Suppressor macrophage treated with lipopolysaccharide for 4 hours (primary cell): ENCODE results near the gene NDUFA8.

Source experiments
- DNase-seq: peaks from one replicate; pipeline ENCODE4 v3.0.0-alpha.2; 2020

Gene NDUFA8

GRCh38 chr9:122133984-122134535, 25.5 kb downstream of the NDUFA8 start:
- no peak for DNase-seq

GRCh38 chr9:122133263-122133983, 26.2 kb downstream of the NDUFA8 start:
- DNase-seq, result no peak

DNA sequence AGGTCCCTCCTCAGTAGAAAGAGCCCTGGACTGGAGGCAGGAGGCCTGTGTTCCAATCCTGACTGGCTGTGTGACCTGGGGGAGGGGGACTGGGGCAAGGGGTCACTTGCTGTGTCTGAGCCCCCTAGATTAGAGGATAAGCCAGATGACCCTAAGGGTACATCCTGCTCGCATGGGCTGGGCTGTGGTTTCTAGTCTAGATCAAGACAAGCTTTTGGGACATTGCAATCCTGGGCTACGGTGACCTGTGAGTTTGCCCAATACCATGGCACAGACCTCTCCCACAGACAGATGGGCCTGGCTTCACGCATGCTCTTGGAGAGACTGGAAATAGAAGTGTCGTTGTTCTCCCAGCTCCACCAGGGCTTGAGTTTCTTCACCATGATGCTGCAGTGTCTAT, 27.0 kb downstream of the NDUFA8 start:
- no peak for DNase-seq

GRCh38 chr9:122131401-122132001, 28.1 kb downstream of the NDUFA8 start:
- DNase-seq, result no peak

DNA sequence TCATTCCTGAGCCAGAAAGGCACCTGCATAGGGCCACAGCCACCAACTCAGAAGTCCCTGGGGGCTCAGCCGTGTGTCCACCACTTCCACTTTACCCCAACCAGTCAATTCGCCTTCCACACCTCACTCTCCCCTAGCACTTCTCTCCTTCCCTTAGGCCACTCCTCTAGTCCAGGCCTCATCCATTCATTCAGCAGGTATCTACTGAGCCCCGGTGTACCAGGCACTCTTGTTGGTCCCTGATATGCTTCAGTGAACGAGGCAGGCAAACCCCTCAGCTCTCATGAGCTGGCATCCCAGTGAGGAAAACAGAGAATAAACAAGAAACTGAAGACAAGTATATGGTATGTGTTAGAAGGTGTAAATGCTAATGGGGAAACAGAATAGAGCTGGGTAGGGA, 28.7 kb downstream of the NDUFA8 start:
- no peak for DNase-seq

DNA sequence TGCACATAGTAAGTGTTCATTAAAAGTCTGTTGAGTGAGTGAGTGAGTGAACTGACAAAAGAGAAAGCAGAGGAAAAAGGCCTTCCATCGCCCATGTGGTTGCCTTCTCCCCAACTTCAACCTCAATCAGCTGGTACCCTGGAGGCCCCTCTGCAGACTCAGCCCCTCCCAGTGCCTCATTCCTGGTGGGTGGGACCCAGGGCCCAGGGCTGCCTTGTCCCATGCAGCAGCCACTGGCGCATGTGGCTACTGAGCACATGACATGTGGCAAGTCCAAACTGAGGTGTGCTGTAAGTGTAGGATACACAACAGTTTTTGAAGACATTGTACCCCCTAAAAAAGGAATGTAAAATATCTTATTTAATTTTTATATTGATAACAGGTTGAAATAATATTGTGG, 29.6 kb downstream of the NDUFA8 start:
- no peak for DNase-seq

GRCh38 chr9:122128969-122129343, 30.6 kb downstream of the NDUFA8 start:
- DNase-seq, result no peak

GRCh38 chr9:122128007-122128968, 31.3 kb downstream of the NDUFA8 start:
- no peak for DNase-seq

DNA sequence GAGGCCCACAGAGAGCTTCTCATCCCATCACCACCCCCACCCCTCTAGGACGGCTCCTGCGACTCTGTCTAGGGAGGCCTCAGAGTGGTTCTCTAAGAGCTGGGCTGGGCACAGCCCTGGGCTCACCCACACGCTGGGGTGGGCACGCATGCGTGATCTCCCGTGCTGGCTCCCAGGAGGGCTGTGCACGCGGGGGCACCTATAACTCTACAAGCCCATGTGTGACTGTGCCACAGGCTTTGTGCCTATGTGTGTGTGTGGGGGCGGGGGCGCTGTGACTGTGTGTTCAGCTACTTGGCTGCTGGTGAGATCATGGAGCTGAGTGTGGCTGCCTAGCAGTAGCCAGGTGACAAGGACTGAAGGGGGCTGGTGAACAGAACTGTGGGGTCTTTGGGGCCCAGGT, 32.2 kb downstream of the NDUFA8 start:
- DNase-seq, result no peak

DNA sequence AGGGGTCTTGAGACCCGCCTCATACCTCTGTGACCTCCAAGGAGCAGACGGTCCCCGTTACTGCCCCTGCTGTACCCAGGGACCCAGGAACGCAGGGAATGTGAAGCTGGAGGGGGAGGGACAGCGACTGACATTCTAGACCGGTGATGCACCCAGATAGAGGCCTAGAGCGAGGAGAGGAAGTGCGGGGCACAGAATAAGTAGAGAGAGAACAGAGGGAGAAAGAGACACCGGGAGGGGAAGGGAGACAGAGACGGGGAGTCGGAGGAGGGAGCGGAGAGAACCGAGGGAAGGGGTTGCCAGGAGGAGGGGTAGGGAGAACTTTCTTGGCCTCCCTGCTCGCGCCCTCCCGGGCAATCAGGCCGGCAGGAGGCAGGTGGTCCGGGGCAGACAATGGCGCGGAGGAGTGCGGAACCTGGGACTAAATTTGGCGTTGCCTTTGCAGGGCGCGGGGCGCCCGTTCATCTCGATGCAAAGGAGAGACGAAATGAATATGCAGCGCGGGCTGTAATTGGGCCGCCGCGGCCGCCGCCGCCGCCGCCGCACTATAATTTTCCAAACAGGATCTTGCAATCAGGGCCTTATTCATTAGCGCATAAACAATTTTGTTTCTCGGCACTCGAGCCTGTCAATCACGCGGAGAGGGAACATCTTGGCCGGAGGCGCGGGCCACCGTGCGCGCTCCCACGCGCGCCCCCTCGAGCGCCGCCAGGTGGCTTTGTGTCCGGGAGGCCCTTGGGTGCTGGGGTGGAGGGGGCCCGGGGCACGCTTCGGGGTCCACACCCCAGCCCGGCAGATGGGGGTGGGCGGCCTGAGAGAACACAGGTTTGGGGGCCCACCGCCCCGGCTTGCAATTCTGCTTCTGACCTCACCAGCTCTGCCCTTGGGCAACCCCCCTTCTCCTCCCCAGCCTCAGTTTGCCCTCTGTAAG, 33.0 kb downstream of the NDUFA8 start:
- DNase-seq, result no peak

DNA sequence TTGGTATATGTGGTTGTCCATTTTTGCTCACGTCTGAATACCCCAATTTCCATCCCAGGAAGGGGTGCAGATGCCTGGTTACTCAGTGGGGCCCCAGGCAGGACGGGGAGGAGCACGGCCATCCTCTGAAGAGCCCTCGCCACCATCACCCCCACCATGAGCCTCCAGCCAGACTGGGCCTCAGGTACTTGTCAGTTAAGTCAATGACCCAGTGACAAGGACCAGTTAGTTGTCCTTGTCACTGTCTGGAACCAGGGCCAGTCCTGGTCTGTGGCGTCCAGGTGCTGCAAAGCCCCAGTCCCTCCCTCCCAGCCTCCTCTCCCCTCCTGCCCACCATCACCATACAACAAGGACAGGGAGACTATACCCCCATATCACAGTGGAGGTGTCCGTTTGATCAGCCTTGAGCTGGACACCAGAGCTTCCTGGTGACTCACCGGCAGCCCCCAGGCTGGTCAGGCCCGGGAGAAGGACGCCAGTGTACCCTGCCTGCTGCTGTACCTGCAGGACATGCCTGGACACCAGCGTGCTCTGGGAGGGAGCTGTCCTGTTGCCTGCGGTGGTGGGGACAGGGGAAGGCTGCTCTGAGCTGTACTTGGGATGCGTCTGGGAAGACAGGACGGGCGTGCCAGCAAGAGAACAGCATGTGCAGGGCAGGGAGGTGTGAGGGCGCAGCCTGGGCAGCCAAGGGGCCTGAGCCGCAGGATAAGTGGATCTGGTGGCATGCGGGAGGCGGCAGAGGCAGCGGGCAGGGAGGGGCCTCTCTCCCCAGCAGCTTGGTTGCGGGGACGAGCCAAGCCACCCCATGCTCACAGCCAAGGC, 33.9 kb downstream of the NDUFA8 start:
- no peak for DNase-seq

- peak; percentile 82 for DNase-seq
These were observed 34.4 kb downstream of the NDUFA8 start for GRCh38 chr9:122125158-122125508.

GRCh38 chr9:122124528-122124927, 35.1 kb downstream of the NDUFA8 start:
- DNase-seq, result no peak

- DNase-seq, result no peak
These were observed 35.5 kb downstream of the NDUFA8 start for GRCh38 chr9:122124048-122124447.

DNA sequence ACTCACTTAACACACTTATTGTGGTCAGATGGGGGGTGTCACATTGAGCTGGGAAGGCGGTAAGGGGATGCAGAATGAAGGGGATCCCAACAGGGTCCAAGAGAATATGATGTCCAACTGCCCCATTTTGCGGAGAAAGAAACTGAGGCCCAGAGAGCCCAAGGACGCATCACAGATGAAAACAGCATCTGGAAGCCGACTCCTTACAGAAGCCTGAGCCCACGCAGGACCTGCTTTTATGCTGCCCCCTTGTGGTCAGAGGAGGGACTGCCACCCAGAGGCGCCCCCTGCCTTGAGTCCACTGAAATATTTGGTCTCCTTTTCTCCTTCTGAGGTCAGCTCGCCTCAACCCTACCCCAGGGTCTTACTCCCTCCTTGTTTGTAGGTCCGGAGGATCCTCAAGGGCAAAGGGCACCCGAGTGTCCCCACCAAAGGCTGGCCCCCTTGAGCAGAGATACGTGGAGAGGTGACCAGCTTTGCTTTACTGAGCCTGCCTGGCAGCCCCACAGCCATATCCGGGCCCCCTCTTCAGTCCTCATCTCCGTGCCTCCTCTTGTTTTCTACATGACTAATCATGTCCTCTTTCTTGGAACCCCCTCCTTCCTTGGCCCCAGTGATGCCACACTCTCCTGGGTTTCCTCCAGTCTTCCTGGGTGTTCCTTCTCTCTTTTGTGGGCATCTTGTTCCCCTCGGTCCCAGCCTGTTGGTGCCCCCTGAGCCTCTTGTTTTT, 36.5 kb downstream of the NDUFA8 start:
- DNase-seq, result peak; percentile 81

DNA sequence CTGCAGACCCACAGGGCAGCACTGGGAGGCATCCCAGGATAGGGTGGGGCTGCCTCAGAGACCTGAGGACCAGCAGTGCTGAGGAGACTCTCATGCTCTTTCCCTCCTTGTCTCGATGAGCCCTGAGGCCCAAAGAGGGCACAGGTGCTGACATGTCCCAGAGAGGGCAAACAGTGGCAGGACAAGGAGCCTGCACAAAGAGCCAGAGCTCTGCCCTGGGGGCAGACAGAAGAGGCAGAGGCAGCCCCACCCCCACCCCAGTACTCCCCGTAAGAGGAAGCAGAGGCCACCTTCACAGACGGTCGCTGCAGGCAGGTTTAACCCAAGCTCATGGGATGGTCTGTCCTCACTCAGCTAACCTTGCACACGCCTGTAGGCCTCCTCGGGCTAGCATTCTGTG, 37.1 kb downstream of the NDUFA8 start:
- DNase-seq, result no peak

GRCh38 chr9:122121931-122122330, 37.6 kb downstream of the NDUFA8 start:
- no peak for DNase-seq

GRCh38 chr9:122121391-122121790, 38.2 kb downstream of the NDUFA8 start:
- no peak for DNase-seq

- DNase-seq, result no peak
These were observed 39.1 kb downstream of the NDUFA8 start for GRCh38 chr9:122120316-122121071.

GRCh38 chr9:122119721-122120120, 39.9 kb downstream of the NDUFA8 start:
- no peak for DNase-seq
